ENCODE data around the gene MAP1S. TPM values are rescaled to one million over a fixed set of nuclear protein-coding genes. Genes with fewer than 3 reads are reported as not detected.

The MAP1S gene
- total RNA-seq, 4 donors from 2014 or later: 30.2 to 159 (median 68.0) TPM

DNA sequence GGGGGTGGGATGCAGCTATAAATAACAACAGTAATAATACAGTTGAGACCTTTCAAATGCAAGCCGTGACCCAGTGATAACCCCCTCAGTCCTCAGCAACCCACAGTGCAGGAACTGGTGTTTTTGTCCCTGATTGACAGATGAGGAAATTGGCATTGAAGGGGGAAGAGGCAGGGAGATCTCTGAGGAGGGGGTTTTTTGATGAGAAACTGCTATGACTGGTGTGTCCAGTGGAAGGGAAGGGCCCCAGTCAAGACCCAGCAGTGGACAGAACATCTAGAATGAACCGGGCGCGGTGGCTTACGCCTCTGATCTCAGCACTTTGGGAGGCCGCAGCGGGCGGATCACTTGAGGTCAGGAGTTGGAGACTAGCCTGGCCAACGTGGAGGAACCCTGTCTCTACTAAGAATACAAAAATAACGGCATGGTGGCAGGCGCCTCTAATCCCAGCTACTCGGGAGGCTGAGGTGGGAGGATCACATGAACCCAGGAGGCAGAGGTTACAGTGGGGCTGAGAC, 1.9 kb downstream of the MAP1S start:
- H3K9me3 ChIP-seq: no peaks in the 10 kb centered on the region
- no peak overlapping the region for H3K4me3 ChIP-seq
- H3K27ac ChIP-seq: peak overlapping the region in 2 of 4 donors; percentile 6 to 72
- WGBS, 2 donors (ENCODE audit: low coverage in 1 of 2): 72 to 81% methylated on average over 11 to 12 of the region's 12 CpGs
- H3K4me1 ChIP-seq: peaks cover 19 to 46% (median 38%) of the 10 kb centered on the region in 4 donors
- in situ Hi-C loops (cut with MboI; ENCODE audit: low pct_ligation_motif_present in 1 of 4, low pct_unique_long_range_greater_than_20kb in 1 of 4, low sequenced_read_pairs in 3 of 4) (loop anchor here in 1 of 4 donors (25.0 kb wide), 1 partner anchor 141 kb away; the partner anchor contains the start of genes RPL18A and SLC5A5), intact Hi-C loops (cut with DNase I; ENCODE audit: low total_unique reads) (no loop called here)
- H3K36me3 ChIP-seq: peaks cover 0 to 19% (median 4%) of the 10 kb centered on the region in 4 donors
- DNase-seq: no peak
- no peaks in the 10 kb centered on the region for H3K27me3 ChIP-seq
- TF ChIP-seq POLR2A (IDR thresholded peaks at IDR 0.05) (no peak), EP300 (IDR thresholded peaks at IDR 0.05; ENCODE audit: low read depth) (no peak), POLR2AphosphoS5 (IDR thresholded peaks at IDR 0.05) (no peak)
- TF ChIP-seq, protein P1, sequence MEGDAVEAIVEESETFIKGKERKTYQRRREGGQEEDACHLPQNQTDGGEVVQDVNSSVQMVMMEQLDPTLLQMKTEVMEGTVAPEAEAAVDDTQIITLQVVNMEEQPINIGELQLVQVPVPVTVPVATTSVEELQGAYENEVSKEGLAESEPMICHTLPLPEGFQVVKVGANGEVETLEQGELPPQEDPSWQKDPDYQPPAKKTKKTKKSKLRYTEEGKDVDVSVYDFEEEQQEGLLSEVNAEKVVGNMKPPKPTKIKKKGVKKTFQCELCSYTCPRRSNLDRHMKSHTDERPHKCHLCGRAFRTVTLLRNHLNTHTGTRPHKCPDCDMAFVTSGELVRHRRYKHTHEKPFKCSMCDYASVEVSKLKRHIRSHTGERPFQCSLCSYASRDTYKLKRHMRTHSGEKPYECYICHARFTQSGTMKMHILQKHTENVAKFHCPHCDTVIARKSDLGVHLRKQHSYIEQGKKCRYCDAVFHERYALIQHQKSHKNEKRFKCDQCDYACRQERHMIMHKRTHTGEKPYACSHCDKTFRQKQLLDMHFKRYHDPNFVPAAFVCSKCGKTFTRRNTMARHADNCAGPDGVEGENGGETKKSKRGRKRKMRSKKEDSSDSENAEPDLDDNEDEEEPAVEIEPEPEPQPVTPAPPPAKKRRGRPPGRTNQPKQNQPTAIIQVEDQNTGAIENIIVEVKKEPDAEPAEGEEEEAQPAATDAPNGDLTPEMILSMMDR (IDR thresholded peaks at IDR 0.05): no peak

DNA sequence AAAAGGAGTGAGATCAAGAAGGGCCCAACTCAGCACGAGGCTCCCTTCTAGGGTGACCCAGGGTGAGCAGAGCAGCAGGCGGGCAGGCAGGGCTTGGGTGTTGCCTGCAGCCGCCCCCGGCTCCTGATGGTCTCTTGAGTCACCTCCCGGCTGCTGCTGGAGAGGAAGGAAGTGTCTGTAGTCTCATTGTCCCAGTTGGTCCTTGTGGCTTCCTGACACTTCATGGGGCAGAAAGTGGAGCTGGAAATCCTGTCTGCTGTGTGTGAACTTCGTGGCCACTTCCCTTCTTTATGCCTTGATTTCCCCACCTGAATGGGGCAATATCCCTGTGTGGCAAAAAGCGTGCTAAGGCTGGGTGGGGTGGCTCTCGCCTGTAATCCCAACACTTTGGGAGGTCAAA, 2.5 kb downstream of the MAP1S start:
- Histone ChIP-seq H3K27me3 (no peaks in the 10 kb centered on the region), H3K9me3 (no peaks in the 10 kb centered on the region), H3K27ac (peak overlapping the region in 1 of 4 donors; percentile 72), H3K36me3 (peaks cover 0 to 25% (median 5%) of the 10 kb centered on the region in 4 donors), H3K4me3 (no peak overlapping the region), H3K4me1 (peaks cover 19 to 46% (median 37%) of the 10 kb centered on the region in 4 donors)
- WGBS, 2 donors (ENCODE audit: low coverage in 1 of 2): 64% methylated on average over 8 of the region's 8 CpGs; no CpG with 5 or more reads in 1 of the 2 donors
- intact Hi-C loops (cut with DNase I; ENCODE audit: low total_unique reads) (loop anchor here (1.0 kb wide), 1 partner anchor 43 kb away; no protein-coding TSS in a partner anchor), in situ Hi-C loops (cut with MboI; ENCODE audit: low pct_ligation_motif_present in 1 of 4, low pct_unique_long_range_greater_than_20kb in 1 of 4, low sequenced_read_pairs in 3 of 4) (loop anchor here in 1 of 4 donors (25.0 kb wide), 1 partner anchor 140 kb away; the partner anchor contains the start of genes RPL18A and SLC5A5)
- DNase-seq: no peak
- no peak for TF ChIP-seq POLR2AphosphoS5 (IDR thresholded peaks at IDR 0.05)

DNA sequence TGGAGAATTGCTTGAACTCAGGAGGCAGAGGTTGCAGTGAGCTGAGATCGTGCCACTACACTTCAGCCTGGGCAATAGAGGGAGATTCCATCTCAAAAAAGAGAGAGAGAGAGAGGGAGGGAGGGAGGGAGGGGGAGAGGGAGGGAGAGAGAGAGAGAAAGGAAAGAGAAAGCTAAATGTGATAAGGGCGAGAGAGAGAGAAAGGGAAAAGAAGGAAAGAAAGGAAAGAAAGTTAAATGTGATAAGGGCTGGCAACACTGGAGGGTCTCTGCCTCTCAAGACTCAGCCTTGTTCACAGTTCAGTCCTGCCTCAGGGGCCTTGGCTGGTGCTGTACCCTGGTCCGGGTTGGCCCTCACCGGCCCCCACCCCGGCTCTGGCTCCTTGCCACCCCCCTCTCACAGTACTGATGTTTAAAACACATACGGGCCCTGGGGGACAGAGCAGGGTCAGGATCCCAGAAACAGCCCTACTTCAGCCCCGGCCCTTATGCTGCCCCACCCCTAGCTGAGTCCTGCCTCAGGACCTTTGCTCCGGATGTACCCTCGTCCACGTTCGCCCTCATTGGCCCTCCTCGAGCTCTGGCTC, 3.5 kb downstream of the MAP1S start:
- 86% methylated on average over 12 of the region's 12 CpGs; no CpG with 5 or more reads in 1 of the 2 donors for WGBS, 2 donors (ENCODE audit: low coverage in 1 of 2)
- no peak for TF ChIP-seq POLR2A (IDR thresholded peaks at IDR 0.05)
- no peak for TF ChIP-seq POLR2AphosphoS5 (IDR thresholded peaks at IDR 0.05)
- TF ChIP-seq, protein P1 (IDR thresholded peaks at IDR 0.05): no peak
- TF ChIP-seq EP300 (IDR thresholded peaks at IDR 0.05; ENCODE audit: low read depth): no peak
- Histone ChIP-seq H3K27me3 (no peaks in the 10 kb centered on the region), H3K9me3 (no peaks in the 10 kb centered on the region), H3K36me3 (peaks cover 0 to 32% (median 5%) of the 10 kb centered on the region in 4 donors), H3K27ac (no peak overlapping the region), H3K4me1 (peaks cover 14 to 38% (median 28%) of the 10 kb centered on the region in 4 donors), H3K4me3 (no peak overlapping the region)
- no peak for DNase-seq
- intact Hi-C loops (cut with DNase I; ENCODE audit: low total_unique reads): loop anchor here (1.0 kb wide), 1 partner anchor 43 kb away; no protein-coding TSS in a partner anchor
- in situ Hi-C loops (cut with MboI; ENCODE audit: low pct_ligation_motif_present in 1 of 4, low pct_unique_long_range_greater_than_20kb in 1 of 4, low sequenced_read_pairs in 3 of 4): loop anchor here in 1 of 4 donors (25.0 kb wide), 1 partner anchor 140 kb away; the partner anchor contains the start of genes RPL18A and SLC5A5

DNA sequence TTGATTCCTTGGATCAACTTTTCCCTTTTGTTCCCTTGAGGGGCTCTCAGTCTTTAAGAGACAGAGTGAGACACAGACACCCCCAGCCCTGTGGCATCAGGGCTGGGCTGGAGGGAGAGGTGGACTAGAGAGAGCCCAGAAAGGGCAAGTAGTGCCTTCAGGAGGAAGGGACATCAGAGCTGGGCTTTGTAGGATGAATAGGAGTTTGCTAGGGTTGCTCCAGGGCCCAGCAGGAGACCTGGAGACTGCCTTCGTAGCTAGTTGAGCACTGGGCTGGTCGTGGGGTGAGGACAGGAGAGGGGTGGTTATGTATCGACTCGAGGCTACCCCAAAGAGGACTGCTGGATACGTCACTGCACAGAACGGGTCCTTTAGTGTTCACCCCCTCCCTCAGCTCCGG, 5.4 kb downstream of the MAP1S start:
- peaks cover 0 to 34% (median 7%) of the 10 kb centered on the region in 4 donors for H3K36me3 ChIP-seq
- 98% methylated on average over 7 of the region's 7 CpGs; no CpG with 5 or more reads in 1 of the 2 donors for WGBS, 2 donors (ENCODE audit: low coverage in 1 of 2)
- in situ Hi-C loops (cut with MboI; ENCODE audit: low pct_ligation_motif_present in 1 of 4, low pct_unique_long_range_greater_than_20kb in 1 of 4, low sequenced_read_pairs in 3 of 4) (loop anchor here in 1 of 4 donors (25.0 kb wide), 1 partner anchor 138 kb away; the partner anchor contains the start of genes RPL18A and SLC5A5), intact Hi-C loops (cut with DNase I; ENCODE audit: low total_unique reads) (no loop called here)
- no peak for TF ChIP-seq EP300 (IDR thresholded peaks at IDR 0.05; ENCODE audit: low read depth)
- TF ChIP-seq, protein P1 (IDR thresholded peaks at IDR 0.05): no peak
- no peak for TF ChIP-seq POLR2A (IDR thresholded peaks at IDR 0.05)
- H3K9me3 ChIP-seq: no peaks in the 10 kb centered on the region
- DNase-seq: no peak
- H3K27ac ChIP-seq: no peak overlapping the region
- no peak overlapping the region for H3K4me3 ChIP-seq
- H3K4me1 ChIP-seq: peaks cover 14 to 26% (median 20%) of the 10 kb centered on the region in 4 donors
- H3K27me3 ChIP-seq: no peaks in the 10 kb centered on the region

All from transverse colon (tissue), 4 donors.